Neural cell (in vitro differentiated cells): Measurements from ENCODE around the gene JPT2. TPM values are rescaled to one million over a fixed set of nuclear protein-coding genes. Genes with fewer than 3 reads are reported as not detected.
"Not testable (repeated sequence)": the region's sequence is repeated elsewhere in the genome, so short reads cannot be mapped to it uniquely, and the experiment has no call there.

Source experiments
- H2AFZ ChIP-seq: fragments of 200-600, 300-800 bp; sonication (generic), shearing (Covaris generic); 2 replicates; pipeline ENCODE4 v1.6.0; 2014; ENCODE audit warnings: low read depth, mild to moderate bottlenecking, antibody characterized with exemption, low read length, moderate library complexity
- H3F3A ChIP-seq: fragments of 200-600 bp; shearing (Covaris generic); 2 replicates; pipeline ENCODE4 v1.6.1; 2016; ENCODE audit warnings: mild to moderate bottlenecking, moderate library complexity, mixed read lengths, antibody characterized with exemption, low read length; ENCODE audit not compliant: insufficient read depth, poor library complexity, severe bottlenecking
- H3K27ac ChIP-seq: fragments of 200-600, 300-800 bp; sonication (generic), shearing (Covaris generic); 2 replicates; pipeline ENCODE4 v1.5.1; 2014; ENCODE audit warnings: mild to moderate bottlenecking, low read length, moderate library complexity
- H3K27me3 ChIP-seq: fragments of 300-800, 200-600 bp; sonication (generic), shearing (Covaris generic); 2 replicates; pipeline ENCODE4 v1.6.0; 2014; ENCODE audit warnings: mild to moderate bottlenecking, low read depth, low read length, moderate library complexity; ENCODE audit not compliant: insufficient read depth
- H3K36me3 ChIP-seq: fragments of 300-800, 200-600 bp; sonication (generic), shearing (Covaris generic); 2 replicates; pipeline ENCODE4 v1.5.1; 2014; ENCODE audit warnings: mild to moderate bottlenecking, antibody characterized with exemption, low read length, moderate library complexity; ENCODE audit not compliant: insufficient read depth
- H3K4me2 ChIP-seq: fragments of 300-800, 200-600 bp; sonication (generic), shearing (Covaris generic); 2 replicates; pipeline ENCODE4 v1.6.0; 2014; ENCODE audit warnings: mild to moderate bottlenecking, low read length
- H3K4me3 ChIP-seq: fragments of 300-800, 200-600 bp; sonication (generic), shearing (Covaris generic); 2 replicates; pipeline ENCODE4 v1.5.1; 2014; ENCODE audit warnings: mild to moderate bottlenecking, low read length, moderate library complexity
- H3K79me2 ChIP-seq: fragments of 200-600 bp; shearing (Covaris generic); replicated peaks from 2 replicates; pipeline ENCODE4 v1.6.0; 2014; ENCODE audit warnings: mild to moderate bottlenecking, low read length, moderate library complexity; ENCODE audit not compliant: insufficient read depth
- H3K9ac ChIP-seq: fragments of 300-800, 200-600 bp; sonication (generic), shearing (Covaris generic); 2 replicates; pipeline ENCODE4 v1.6.1; 2016; ENCODE audit warnings: mild to moderate bottlenecking, low read length, mixed read lengths
- H3K9me2 ChIP-seq: fragments of 200-600 bp; shearing (Covaris generic); 2 replicates; pipeline ENCODE4 v1.6.1; 2016; ENCODE audit warnings: mild to moderate bottlenecking, low read length, mixed read lengths; ENCODE audit not compliant: insufficient read depth
- H3K9me3 ChIP-seq: fragments of 200-600, 300-800 bp; sonication (generic), shearing (Covaris generic); 2 replicates; pipeline ENCODE4 v1.6.1; 2016; ENCODE audit warnings: mild to moderate bottlenecking, mixed run types, low read length, moderate library complexity, mixed read lengths
- H4K20me1 ChIP-seq: fragments of 200-600 bp; shearing (Covaris generic); 2 replicates; pipeline ENCODE4 v1.6.1; 2016; ENCODE audit warnings: mild to moderate bottlenecking, mixed run types; ENCODE audit not compliant: insufficient read depth
- EP300 ChIP-seq: fragments of 450-650 bp; conservative IDR thresholded peaks from 2 replicates; pipeline ENCODE4 v1.6.1; 2014; ENCODE audit warnings: antibody characterized with exemption, mild to moderate bottlenecking, moderate library complexity; ENCODE audit not compliant: poor library complexity, severe bottlenecking
- EZH2 ChIP-seq: fragments of 200-600, 300-800 bp; shearing (Covaris generic), sonication (generic); IDR thresholded peaks from 2 replicates; pipeline ENCODE4 v1.6.1; 2014; ENCODE audit warnings: antibody characterized with exemption, low read length, borderline replicate concordance, mild to moderate bottlenecking; ENCODE audit not compliant: insufficient read depth, poor library complexity, severe bottlenecking
- MXI1 ChIP-seq: fragments of 450-650 bp; conservative IDR thresholded peaks from 2 replicates; pipeline ENCODE4 v1.6.1; 2014; ENCODE audit warnings: antibody characterized with exemption, mild to moderate bottlenecking; ENCODE audit not compliant: poor library complexity, severe bottlenecking
- POLR2AphosphoS5 ChIP-seq: IDR thresholded peaks from 2 replicates; pipeline ENCODE4 v1.6.1; 2012
- RAD21 ChIP-seq: fragments of 450-650 bp; conservative IDR thresholded peaks from 2 replicates; pipeline ENCODE4 v1.6.1; 2014; ENCODE audit warnings: antibody characterized with exemption, mild to moderate bottlenecking, moderate library complexity
- SMC3 ChIP-seq: fragments of 450-650 bp; conservative IDR thresholded peaks from 2 replicates; pipeline ENCODE4 v1.6.1; 2014; ENCODE audit warnings: antibody characterized with exemption, mild to moderate bottlenecking, moderate library complexity; ENCODE audit not compliant: poor library complexity
- TAF1 ChIP-seq: IDR thresholded peaks from 2 replicates; pipeline ENCODE4 v1.6.1; 2012; ENCODE audit warnings: low read depth
- polyA plus RNA-seq: library from polyadenylated mRNA; depleted of rRNA; stranded (reverse); fragments of >200 nt; gene quantifications from 2 replicates; pipeline ENCODE4 v1.2.3, GENCODE V29; 2014
- TF ChIP-seq, protein P1 (sequence below): IDR thresholded peaks from 2 replicates; pipeline ENCODE4 v1.6.1; 2012; ENCODE audit warnings: borderline replicate concordance
- TF ChIP-seq, protein P2 (sequence below): fragments of 450-650 bp; IDR thresholded peaks from 2 replicates; pipeline ENCODE4 v1.5.1; 2014; ENCODE audit warnings: antibody characterized with exemption, mild to moderate bottlenecking, moderate library complexity; ENCODE audit not compliant: poor library complexity, severe bottlenecking

Gene JPT2
- polyA plus RNA-seq, 1 donor from 2014 or later, result 61.4 TPM

DNA sequence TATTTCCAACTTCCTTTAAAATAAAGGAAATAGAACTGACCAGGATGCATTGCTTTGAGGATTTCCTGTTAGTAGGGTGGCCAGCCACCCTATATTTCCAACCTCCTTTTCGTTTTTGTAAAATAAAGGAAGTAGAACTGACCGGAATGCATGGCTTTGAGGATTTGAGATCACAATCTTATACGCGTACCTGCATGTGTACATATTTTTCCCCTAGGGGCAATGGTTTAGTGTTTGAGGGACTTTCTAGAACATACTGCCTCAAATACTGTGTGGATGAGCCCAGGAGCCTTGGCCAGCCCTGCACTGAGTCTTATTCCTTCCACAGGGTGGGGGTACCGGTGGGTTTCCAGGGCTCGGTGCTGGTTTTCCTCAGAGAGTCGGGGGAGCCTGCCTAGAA, 53.5 kb downstream of the JPT2 start:
- H3F3A ChIP-seq, result no peaks in the 10 kb centered on the region
- no peaks in the 10 kb centered on the region for H3K79me2 ChIP-seq
- H3K27me3 ChIP-seq, result no peaks in the 10 kb centered on the region
- H3K9me2 ChIP-seq, result no peaks in the 10 kb centered on the region
- H3K9me3 ChIP-seq, result no peaks in the 10 kb centered on the region
- no peak overlapping the region for H3K9ac ChIP-seq
- no peak overlapping the region for H3K4me3 ChIP-seq
- H2AFZ ChIP-seq, result no peak overlapping the region
- no peak overlapping the region for H3K4me2 ChIP-seq
- TF ChIP-seq RAD21 (no peak), SMC3 (no peak)
- H3K27ac ChIP-seq, result no peak overlapping the region
- no peaks in the 10 kb centered on the region for H4K20me1 ChIP-seq
- peaks cover 12% of the 10 kb centered on the region for H3K36me3 ChIP-seq

DNA sequence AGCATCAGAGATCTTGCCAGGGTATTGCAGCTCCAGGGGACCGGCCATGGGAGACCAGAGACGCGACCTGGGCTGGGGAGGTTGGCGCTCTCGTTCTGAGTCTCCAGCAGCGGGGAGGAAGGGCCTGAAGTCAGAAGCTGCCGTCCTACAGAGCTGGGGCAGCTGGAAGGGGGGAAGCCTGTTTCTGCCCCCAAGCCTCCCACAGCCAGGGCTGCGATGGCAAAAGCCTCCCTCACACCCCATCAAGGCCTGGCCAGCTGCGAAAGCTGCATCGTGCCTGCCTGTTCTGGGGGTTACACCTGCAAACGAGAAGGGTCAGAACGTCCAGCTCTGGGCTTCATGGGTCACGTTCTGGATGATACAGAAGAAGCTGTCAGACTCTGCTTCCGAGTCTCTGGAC, 54.0 kb downstream of the JPT2 start:
- Histone ChIP-seq H3K9ac (no peak overlapping the region), H4K20me1 (no peaks in the 10 kb centered on the region), H3K27me3 (no peaks in the 10 kb centered on the region), H3K4me3 (no peak overlapping the region), H3K27ac (no peak overlapping the region), H3K9me3 (no peaks in the 10 kb centered on the region), H3F3A (no peaks in the 10 kb centered on the region), H3K9me2 (no peaks in the 10 kb centered on the region), H3K36me3 (peaks cover 12% of the 10 kb centered on the region), H3K79me2 (no peaks in the 10 kb centered on the region), H2AFZ (no peak overlapping the region), H3K4me2 (no peak overlapping the region)
- TF ChIP-seq, protein P1, sequence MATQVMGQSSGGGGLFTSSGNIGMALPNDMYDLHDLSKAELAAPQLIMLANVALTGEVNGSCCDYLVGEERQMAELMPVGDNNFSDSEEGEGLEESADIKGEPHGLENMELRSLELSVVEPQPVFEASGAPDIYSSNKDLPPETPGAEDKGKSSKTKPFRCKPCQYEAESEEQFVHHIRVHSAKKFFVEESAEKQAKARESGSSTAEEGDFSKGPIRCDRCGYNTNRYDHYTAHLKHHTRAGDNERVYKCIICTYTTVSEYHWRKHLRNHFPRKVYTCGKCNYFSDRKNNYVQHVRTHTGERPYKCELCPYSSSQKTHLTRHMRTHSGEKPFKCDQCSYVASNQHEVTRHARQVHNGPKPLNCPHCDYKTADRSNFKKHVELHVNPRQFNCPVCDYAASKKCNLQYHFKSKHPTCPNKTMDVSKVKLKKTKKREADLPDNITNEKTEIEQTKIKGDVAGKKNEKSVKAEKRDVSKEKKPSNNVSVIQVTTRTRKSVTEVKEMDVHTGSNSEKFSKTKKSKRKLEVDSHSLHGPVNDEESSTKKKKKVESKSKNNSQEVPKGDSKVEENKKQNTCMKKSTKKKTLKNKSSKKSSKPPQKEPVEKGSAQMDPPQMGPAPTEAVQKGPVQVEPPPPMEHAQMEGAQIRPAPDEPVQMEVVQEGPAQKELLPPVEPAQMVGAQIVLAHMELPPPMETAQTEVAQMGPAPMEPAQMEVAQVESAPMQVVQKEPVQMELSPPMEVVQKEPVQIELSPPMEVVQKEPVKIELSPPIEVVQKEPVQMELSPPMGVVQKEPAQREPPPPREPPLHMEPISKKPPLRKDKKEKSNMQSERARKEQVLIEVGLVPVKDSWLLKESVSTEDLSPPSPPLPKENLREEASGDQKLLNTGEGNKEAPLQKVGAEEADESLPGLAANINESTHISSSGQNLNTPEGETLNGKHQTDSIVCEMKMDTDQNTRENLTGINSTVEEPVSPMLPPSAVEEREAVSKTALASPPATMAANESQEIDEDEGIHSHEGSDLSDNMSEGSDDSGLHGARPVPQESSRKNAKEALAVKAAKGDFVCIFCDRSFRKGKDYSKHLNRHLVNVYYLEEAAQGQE, result no peak
- TF ChIP-seq, protein P2, sequence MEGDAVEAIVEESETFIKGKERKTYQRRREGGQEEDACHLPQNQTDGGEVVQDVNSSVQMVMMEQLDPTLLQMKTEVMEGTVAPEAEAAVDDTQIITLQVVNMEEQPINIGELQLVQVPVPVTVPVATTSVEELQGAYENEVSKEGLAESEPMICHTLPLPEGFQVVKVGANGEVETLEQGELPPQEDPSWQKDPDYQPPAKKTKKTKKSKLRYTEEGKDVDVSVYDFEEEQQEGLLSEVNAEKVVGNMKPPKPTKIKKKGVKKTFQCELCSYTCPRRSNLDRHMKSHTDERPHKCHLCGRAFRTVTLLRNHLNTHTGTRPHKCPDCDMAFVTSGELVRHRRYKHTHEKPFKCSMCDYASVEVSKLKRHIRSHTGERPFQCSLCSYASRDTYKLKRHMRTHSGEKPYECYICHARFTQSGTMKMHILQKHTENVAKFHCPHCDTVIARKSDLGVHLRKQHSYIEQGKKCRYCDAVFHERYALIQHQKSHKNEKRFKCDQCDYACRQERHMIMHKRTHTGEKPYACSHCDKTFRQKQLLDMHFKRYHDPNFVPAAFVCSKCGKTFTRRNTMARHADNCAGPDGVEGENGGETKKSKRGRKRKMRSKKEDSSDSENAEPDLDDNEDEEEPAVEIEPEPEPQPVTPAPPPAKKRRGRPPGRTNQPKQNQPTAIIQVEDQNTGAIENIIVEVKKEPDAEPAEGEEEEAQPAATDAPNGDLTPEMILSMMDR, result no peak
- TF ChIP-seq EP300 (no peak), SMC3 (no peak), EZH2 (no peak), POLR2AphosphoS5 (no peak), TAF1 (no peak), MXI1 (no peak), RAD21 (no peak)

DNA sequence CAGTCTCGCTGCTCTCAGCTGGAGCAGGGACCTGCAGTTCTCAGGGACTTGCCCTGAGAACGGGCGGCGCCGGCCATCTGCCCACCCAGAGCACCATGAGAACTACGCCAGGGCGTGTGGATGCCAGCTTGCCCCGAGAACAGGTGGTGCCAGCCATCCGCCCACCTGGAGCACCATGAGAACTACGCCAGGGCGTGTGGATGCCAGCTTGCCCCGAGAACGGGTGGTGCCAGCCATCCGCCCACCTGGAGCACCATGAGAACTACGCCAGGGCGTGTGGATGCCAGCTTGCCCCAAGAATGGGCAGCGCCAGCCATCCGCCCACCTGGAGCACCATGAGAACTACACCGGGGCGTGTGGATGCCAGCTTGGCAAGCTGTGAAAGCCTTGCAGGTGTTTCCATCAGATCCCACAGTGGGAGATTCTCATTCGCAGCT, 54.5 kb downstream of the JPT2 start:
- H3K4me2 ChIP-seq, H4K20me1 ChIP-seq, H3K4me3 ChIP-seq, H3K79me2 ChIP-seq, H2AFZ ChIP-seq, H3K27ac ChIP-seq, H3K9ac ChIP-seq, H3F3A ChIP-seq, H3K9me2 ChIP-seq, H3K27me3 ChIP-seq, H3K9me3 ChIP-seq: not testable (repeated sequence)
- peaks cover 12% of the 10 kb centered on the region for H3K36me3 ChIP-seq
